OCI-LY1 (cell line): Measurements from ENCODE around the gene FAF1.

Source experiments
- H2AFZ ChIP-seq: fragments of 200-600 bp; sonication (generic), shearing (Covaris generic); 2 replicates; pipeline ENCODE4 v1.6.0; 2014; ENCODE audit warnings: antibody characterized with exemption, mild to moderate bottlenecking, low read length
- H3F3A ChIP-seq: fragments of 200-600 bp; sonication (generic), shearing (Covaris generic); 2 replicates; pipeline ENCODE4 v1.6.0; 2014; ENCODE audit warnings: mild to moderate bottlenecking, antibody characterized with exemption, low read length, moderate library complexity; ENCODE audit not compliant: insufficient read depth
- H3K27ac ChIP-seq: fragments of 200-600 bp; sonication (generic); 2 replicates; pipeline ENCODE4 v1.5.1; 2014; ENCODE audit warnings: low read length, mixed run types, mild to moderate bottlenecking, low read depth; ENCODE audit not compliant: poor library complexity, severe bottlenecking
- H3K27me3 ChIP-seq: fragments of 200-600 bp; sonication (generic); 2 replicates; pipeline ENCODE4 v1.6.0; 2014; ENCODE audit warnings: antibody characterized with exemption, mild to moderate bottlenecking, low read length, moderate library complexity; ENCODE audit not compliant: insufficient read depth
- H3K36me3 ChIP-seq: fragments of 200-600 bp; sonication (generic); 2 replicates; pipeline ENCODE4 v1.6.1; 2014; ENCODE audit warnings: mild to moderate bottlenecking, antibody characterized with exemption, low read length, moderate library complexity, mixed read lengths; ENCODE audit not compliant: insufficient read depth
- H3K4me1 ChIP-seq: fragments of 200-600 bp; sonication (generic); 2 replicates; pipeline ENCODE4 v1.5.1; 2014; ENCODE audit warnings: mild to moderate bottlenecking, low read length, moderate library complexity; ENCODE audit not compliant: insufficient read depth, severe bottlenecking
- H3K4me2 ChIP-seq: fragments of 200-600 bp; sonication (generic), shearing (Covaris generic); 2 replicates; pipeline ENCODE4 v1.6.1; 2014; ENCODE audit warnings: low read length
- H3K4me3 ChIP-seq: fragments of 200-600 bp; sonication (generic); 2 replicates; pipeline ENCODE4 v1.5.1; 2014; ENCODE audit warnings: low read length, low read depth, mild to moderate bottlenecking, mixed read lengths; ENCODE audit not compliant: poor library complexity, severe bottlenecking
- H3K79me2 ChIP-seq: fragments of 200-600 bp; shearing (Covaris generic); 2 replicates; pipeline ENCODE4 v1.6.1; 2016; ENCODE audit warnings: mixed run types, low read length, mixed read lengths; ENCODE audit not compliant: insufficient read depth
- H3K9ac ChIP-seq: fragments of 200-600 bp; sonication (generic), shearing (Covaris generic); 2 replicates; pipeline ENCODE4 v1.6.1; 2014; ENCODE audit warnings: mild to moderate bottlenecking, low read length, mixed read lengths
- H3K9me2 ChIP-seq: fragments of 200-600 bp; sonication (generic), shearing (Covaris generic); 2 replicates; pipeline ENCODE4 v1.6.1; 2014; ENCODE audit warnings: low read depth, mild to moderate bottlenecking, low read length, mixed read lengths
- H3K9me3 ChIP-seq: fragments of 200-600 bp; shearing (Covaris generic); 2 replicates; pipeline ENCODE4 v1.6.1; 2014; ENCODE audit warnings: low read length, mixed read lengths
- H4K20me1 ChIP-seq: fragments of 200-600 bp; sonication (generic), shearing (Covaris generic); 2 replicates; pipeline ENCODE4 v1.6.0; 2016; ENCODE audit warnings: mild to moderate bottlenecking, low read length; ENCODE audit not compliant: insufficient read depth
- CTCF ChIP-seq: fragments of 200-600 bp; sonication (generic), shearing (Covaris generic); IDR thresholded peaks from 2 replicates; pipeline ENCODE4 v1.5.1; 2017; ENCODE audit warnings: mild to moderate bottlenecking, antibody characterized with exemption, low read length, moderate library complexity, mixed read lengths
- EZH2 ChIP-seq: fragments of 200-600 bp; sonication (generic), shearing (Covaris generic); IDR thresholded peaks from 2 replicates; pipeline ENCODE4 v1.8.0; 2017; ENCODE audit warnings: borderline replicate concordance, mixed run types, mild to moderate bottlenecking, antibody characterized with exemption, low read length, moderate library complexity, mixed read lengths

FAF1 gene

GRCh38 chr1:50985094-50985493, 25.0 kb upstream of the FAF1 start:
- peaks cover 5% of the 10 kb centered on the region for H3K36me3 ChIP-seq
- H3K9me2 ChIP-seq = no peaks in the 10 kb centered on the region
- no peaks in the 10 kb centered on the region; the same call in 1 of the 2 replicates for H3F3A ChIP-seq
- H3K4me3 ChIP-seq = no peak overlapping the region
- H2AFZ ChIP-seq = no peak overlapping the region
- peak overlapping the region; percentile 12; the same call in 1 of the 2 replicates for H3K4me2 ChIP-seq
- H4K20me1 ChIP-seq = no peaks in the 10 kb centered on the region
- H3K9me3 ChIP-seq = no peaks in the 10 kb centered on the region
- H3K27ac ChIP-seq = peak overlapping the region; percentile 66
- no peak for TF ChIP-seq EZH2
- TF ChIP-seq CTCF = no peak
- peaks cover 65% of the 10 kb centered on the region for H3K4me1 ChIP-seq
- peaks cover 70% of the 10 kb centered on the region for H3K79me2 ChIP-seq
- no peak overlapping the region for H3K9ac ChIP-seq
- no peaks in the 10 kb centered on the region for H3K27me3 ChIP-seq

GRCh38 chr1:50983219-50983802, 23.2 kb upstream of the FAF1 start:
- H3K27me3 ChIP-seq = no peaks in the 10 kb centered on the region
- H3K27ac ChIP-seq = peak overlapping the region; percentile 6
- H3K9me2 ChIP-seq = no peaks in the 10 kb centered on the region
- H3K4me2 ChIP-seq = no peak overlapping the region; the same call in 1 of the 2 replicates
- H2AFZ ChIP-seq = no peak overlapping the region
- no peaks in the 10 kb centered on the region for H3F3A ChIP-seq
- H3K4me3 ChIP-seq = no peak overlapping the region
- peaks cover 59% of the 10 kb centered on the region for H3K4me1 ChIP-seq
- no peaks in the 10 kb centered on the region; the same call in 1 of the 2 replicates for H3K36me3 ChIP-seq
- H3K9me3 ChIP-seq = no peaks in the 10 kb centered on the region
- H3K79me2 ChIP-seq = peaks cover 77% of the 10 kb centered on the region
- no peak overlapping the region for H3K9ac ChIP-seq
- TF ChIP-seq CTCF (no peak), EZH2 (no peak)
- H4K20me1 ChIP-seq = no peaks in the 10 kb centered on the region

- Histone ChIP-seq H2AFZ (no peak overlapping the region), H3K9me3 (no peaks in the 10 kb centered on the region), H3K36me3 (no peaks in the 10 kb centered on the region; the same call in 1 of the 2 replicates), H3K4me3 (no peak overlapping the region), H3K4me1 (peaks cover 59% of the 10 kb centered on the region), H3F3A (no peaks in the 10 kb centered on the region), H4K20me1 (no peaks in the 10 kb centered on the region), H3K27ac (no peak overlapping the region), H3K9me2 (no peaks in the 10 kb centered on the region), H3K27me3 (no peaks in the 10 kb centered on the region), H3K79me2 (peaks cover 76% of the 10 kb centered on the region), H3K9ac (no peak overlapping the region), H3K4me2 (no peak overlapping the region)
- no peak for TF ChIP-seq CTCF
- TF ChIP-seq EZH2 = no peak
These were observed 22.5 kb upstream of the FAF1 start for GRCh38 chr1:50982611-50983010.
